Measurements from ENCODE around the gene PPFIA1.

PPFIA1 gene

DNA sequence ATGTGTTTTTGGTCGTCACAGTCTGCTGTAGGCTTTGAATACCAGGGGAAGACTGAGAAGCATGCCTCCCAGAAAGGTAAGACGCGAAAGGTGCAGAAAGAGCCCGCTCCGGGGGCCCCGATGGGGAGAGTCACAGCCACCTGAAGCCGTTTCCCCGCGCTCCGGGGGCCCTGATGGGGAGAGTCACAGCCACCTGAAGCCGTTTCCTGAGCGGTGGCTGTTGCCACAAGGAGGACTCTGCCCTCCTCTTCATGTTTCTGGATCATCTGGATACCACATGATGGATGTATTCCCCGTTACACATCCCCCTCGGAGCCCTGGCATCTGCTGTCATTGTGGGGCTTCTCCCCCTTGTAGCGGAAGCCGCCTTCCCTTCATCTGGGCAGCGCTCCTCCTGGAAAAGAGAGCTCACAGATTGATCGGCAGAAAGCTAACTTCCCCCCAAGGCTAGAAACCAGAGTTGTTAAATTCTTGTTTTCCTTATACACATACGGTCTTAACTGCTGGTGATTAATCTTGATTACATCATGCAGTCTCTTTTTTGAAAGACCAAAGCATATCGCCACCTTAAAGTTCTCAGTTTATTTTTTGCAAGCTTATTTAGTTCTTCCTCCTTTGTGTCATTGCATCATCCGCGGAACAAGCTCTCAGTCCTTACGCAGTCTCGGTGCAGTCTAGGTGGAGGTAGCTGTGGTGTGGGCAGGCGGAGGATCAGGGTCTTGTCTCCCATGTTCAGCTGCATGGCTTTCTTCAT, 145.3 kb downstream of the PPFIA1 start:
- peak; percentile 49 to 86 (median 69) for DNase-seq

DNA sequence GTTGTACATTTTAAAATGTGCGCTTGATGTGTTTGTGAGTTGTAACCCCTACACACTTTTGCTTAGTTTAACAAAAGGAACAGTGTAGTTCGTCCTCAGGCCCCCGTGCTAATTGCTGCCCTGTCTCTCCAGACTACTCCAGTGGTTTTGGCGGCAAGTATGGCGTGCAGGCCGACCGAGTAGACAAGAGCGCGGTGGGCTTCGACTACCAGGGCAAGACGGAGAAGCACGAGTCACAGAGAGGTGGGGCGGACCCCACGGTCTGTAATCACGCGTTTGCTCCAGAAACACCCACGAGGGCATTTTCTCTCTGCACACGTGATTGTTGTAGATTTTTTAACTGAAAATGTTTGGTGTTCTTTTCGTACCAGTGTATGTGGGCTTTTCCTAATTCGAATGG, 146.4 kb downstream of the PPFIA1 start:
- no peak for DNase-seq

DNA sequence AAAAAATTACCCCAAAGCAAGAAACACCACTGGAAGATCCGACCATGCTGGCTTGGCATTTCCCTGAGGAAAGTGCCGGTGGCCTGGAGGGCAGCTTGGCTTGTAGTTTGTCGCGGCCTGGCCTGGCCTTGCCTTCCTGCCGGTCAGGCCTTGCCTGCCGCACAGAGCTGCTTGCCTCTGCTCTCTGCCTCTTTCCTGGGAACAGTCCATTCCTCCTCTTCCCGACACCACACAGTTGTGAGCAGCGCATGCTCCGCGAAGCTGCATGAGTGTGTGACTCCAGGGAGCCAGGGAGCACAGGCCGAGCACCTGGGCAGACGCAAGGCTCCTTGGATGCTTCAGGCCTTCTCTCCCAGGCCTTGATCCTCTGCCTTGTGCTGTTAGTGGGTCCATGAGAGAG, 147.6 kb downstream of the PPFIA1 start:
- no peak for DNase-seq

DNA sequence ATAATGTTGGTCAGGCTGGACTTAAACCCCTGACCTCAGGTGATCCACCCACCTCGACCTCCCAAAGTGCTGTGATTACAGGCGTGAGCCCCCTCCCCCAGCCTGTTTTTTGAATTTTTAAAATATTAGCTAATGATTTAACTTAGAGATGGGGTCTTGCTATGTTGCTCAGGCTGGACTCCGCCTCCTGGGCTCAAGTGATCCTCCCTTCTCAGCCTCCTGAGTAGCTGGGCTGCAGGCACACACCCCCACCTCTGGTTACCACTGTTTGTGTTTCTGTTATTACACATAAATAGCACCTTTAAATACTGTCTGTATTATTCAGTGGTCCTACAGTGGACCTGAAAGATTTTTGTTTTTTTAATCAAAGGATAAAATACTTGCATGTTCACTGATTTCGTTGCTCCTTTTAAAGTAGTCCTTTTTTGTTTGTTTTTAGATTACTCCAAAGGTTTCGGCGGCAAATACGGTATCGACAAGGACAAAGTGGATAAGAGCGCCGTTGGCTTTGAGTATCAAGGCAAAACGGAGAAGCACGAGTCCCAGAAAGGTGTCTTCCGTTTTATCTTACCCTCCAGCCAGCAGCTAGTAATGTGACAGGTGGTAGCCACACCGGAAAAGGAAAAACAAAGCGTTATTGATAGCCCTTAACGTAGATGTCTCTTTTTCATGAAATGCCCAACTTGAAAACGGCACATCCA, 149.0 kb downstream of the PPFIA1 start:
- no peak for DNase-seq

DNA sequence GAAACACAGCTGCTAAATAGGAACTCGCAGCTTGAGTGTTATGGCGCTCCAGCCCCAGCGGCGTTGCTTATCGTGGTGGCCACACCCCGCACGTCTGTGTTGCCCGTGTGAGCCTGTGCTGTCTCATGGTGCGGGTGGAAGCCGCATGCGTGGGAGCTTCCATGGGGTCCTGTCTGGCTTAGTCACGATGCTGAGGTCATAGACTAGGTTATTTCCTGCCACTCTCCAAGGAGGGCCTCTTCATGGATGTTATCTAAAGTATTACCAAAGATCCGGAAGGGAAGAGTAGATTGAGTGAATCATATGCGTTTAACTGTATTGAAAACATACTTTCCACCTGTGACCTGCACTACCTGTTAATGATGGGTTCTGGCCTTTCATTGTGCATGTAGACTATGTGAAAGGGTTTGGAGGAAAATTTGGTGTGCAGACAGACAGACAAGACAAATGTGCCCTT, 149.5 kb downstream of the PPFIA1 start:
- no peak for DNase-seq

DNA sequence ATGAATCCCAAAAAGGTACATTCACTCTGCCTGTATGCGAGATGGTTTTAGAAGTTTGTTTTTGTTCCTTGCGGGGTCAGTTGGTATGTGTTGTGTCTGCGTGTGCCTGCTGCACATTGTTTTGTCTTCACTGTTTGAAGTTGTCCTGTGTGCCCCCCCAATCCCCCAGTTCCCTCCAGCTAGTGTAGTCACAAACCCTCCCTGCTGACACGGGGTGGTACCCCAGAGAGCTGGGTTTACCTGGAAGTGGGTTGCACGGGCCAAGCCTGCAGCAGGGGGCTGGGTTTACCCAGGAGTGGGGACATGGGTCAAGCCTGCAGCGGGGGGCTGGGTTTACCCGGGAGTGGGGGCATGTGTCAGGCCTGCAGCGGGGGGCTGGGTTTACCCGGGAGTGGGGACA, 150.0 kb downstream of the PPFIA1 start:
- no peak for DNase-seq

DNA sequence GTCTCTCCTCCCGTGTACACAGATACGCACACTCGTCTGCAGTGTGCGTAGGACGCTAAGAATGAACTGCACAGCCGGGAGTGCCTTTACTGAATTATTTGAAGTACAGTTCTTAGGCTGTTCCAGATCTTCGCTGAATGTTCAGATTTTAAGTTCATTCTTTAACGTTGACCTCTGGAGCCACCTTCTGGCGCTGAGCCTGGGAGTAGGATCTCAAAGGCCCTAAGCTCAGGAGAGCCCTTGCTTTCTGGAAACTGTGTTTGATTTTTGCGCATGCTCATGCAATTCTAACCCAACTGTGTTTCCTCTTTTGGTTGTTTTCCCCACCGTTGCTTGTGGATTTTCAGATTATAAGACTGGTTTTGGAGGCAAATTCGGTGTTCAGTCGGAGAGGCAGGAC, 150.6 kb downstream of the PPFIA1 start:
- DNase-seq: peak; percentile 41 to 65 (median 56)

DNA sequence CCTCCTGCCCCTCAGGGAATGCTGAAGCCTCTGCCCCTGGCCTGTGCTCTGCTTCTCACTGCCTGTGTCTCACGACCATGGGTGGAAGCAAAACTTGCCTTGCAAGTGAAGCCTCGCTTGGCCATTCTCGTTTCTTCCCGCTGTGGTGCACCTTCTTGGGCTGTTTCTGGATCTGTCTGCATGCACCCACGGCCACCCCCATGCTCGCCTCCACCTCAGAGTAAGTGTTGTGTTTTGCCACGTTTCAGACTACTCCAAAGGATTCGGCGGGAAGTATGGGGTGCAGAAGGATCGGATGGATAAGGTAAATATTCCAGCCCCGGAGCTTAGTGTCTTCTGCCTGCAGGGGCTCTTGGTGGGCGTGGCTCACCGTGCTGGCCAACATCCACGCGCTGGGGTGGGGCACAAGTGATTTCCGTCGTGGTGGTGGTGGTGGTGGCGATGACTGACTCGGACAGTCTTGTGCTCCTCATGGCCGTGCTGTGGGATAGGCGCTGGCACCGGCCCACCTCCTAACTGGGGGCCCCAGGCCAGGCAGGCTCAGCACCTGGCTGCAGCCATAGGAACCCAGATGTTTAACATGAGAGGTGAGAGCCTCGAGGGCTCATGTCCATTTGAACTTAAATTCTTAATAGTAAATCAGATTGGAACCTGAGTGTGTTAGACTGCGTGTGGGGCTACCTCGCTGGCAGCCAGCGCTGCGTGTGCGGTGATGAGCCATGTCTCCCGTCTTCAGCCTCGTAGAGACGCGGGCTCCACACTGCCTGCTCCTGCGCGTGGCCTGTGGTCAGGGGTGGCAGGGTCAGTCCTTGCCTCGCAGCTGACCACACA, 152.4 kb downstream of the PPFIA1 start:
- DNase-seq: no peak

DNA sequence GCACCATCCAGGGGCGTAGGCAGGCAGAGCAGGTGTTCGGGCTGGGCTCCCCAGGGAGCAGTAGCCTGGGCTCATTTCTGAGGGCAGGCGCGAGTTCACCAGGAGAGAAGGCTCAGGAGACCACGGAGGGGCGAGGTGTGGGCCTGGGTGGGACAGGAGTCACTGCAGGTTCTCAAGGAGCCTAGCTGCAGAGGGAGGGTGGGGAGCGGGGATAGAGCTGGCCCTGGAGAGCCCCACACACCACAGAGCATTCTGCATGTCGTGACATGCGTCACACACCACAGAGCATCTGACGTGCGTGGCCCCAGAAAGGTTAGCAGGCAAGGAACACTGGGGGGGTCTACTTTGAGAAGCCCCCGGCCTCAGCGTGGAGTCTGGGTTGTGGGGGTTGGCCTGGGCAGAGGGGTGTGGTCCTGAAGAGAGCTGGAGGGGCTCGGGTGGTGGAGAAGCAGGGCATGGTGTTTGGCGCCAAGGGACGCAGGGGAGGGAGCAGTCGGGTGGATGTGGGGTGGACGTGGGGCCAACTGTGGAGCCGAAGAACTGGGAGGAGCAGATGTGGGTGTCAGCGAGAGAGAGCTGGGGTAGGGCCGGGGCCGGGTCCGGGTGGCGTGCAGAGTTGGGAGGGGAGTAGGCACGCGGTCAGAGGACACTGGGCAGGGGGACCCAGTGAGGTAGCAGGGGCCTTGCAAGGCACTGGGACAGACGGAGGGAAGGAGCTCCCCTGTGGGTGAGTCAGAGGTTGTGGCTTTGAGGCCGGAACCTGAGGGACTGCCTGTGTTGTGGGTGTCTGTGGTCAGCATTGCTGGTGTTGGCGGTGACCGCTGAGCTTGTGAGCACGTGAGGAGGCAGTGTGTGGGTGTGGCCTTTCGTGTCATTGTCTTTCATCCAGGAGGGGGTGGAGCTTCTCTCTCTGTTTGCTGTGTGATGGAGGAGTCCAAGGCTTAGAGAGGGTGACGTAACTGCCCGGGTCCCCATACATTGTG, 153.3 kb downstream of the PPFIA1 start:
- peak; percentile 90 to 96 (median 94) for DNase-seq

DNA sequence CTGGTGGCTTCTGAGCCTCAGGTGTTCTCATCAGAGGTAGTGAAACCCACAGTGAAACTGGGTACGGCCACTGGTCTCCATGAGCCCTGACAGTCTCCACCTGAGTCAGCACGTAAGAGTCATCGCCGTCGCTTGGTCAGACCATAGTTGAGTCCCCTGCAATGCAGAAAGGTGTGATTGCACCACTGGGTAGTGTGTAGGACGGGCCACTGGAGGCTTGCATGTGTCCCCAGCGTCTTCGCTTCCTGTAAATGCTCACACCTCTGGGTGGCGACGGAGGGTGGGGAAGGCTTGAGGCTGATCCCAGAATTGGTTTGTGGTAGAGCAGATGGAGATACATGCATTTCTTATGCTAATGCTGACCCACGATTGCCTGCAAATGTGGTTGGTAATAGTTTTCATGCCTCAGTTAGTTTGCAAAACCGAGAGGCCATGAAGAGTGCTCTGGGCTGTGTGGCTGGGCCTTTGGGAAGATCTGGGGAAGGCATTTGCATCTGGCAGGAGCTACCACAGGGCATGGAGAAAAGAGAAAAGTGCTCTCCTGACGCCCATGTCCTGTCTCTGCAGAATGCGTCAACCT, 154.4 kb downstream of the PPFIA1 start:
- DNase-seq: no peak

DNA sequence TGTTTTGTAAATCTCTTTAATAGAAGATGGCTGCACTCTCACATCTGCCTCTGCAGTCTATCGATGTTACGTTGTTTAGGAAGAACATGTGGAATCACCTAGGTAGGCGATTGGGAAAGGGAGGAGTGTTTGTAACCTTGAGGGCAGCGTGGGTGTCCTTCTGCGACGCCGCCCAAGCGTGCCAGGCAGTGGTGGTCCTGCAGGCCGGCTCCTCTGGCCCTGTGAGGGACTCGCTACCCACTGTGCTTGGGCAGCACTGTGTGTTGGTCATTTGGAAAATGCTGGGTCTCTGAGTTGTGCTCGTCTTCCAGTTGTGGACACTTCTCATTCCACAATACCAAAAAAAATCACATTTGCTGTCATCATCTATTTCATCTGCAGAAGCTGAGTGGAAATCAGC, 156.9 kb downstream of the PPFIA1 start:
- DNase-seq: no peak

DNA sequence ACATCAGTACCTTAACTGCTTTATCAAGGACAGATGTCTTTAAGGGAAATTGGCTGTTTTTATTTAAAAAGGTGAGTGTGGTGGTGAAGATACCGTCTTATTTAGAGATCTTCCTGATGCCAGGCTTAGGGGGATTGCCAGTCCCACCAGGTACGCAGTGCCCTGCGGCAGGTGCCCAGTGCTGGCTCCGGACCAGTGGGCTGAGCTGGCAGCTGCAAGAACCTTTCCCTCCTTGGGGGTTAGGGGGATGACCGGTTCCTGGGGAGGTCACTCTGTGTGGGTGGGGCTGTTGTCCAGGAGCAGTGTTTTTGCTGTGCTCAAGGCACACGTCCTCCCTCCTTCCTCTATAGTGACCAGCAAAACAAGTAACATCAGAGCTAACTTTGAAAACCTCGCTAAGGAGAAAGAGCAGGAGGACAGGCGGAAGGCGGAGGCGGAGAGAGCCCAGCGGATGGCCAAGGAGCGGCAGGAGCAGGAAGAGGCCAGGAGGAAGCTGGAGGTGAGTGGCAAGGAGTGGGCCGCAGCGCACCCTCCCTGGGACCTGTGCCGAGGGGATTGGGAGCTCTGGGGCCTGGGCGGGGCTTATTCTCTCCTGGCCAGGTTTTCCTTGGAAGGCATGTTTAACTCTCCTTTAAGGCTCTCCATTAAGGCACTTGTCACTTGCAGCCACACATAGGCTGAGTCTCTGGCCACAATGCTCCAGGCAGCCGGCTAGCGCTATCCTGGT, 158.4 kb downstream of the PPFIA1 start:
- DNase-seq: no peak

DNA sequence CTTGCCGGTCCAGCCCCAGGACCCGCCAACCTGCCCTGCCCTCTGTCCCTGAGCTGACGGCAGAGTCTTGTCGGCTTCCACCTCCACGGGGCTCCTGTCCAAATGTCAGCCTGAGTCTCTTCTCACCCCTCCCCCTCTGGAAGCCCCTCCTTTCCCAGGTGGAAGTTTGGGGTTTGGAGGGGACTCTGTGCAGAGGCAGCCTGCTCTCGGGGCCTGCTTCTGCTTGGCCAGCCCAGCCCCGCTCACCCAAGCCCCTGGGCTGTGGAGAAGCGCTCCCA, 158.9 kb downstream of the PPFIA1 start:
- no peak for DNase-seq

DNA sequence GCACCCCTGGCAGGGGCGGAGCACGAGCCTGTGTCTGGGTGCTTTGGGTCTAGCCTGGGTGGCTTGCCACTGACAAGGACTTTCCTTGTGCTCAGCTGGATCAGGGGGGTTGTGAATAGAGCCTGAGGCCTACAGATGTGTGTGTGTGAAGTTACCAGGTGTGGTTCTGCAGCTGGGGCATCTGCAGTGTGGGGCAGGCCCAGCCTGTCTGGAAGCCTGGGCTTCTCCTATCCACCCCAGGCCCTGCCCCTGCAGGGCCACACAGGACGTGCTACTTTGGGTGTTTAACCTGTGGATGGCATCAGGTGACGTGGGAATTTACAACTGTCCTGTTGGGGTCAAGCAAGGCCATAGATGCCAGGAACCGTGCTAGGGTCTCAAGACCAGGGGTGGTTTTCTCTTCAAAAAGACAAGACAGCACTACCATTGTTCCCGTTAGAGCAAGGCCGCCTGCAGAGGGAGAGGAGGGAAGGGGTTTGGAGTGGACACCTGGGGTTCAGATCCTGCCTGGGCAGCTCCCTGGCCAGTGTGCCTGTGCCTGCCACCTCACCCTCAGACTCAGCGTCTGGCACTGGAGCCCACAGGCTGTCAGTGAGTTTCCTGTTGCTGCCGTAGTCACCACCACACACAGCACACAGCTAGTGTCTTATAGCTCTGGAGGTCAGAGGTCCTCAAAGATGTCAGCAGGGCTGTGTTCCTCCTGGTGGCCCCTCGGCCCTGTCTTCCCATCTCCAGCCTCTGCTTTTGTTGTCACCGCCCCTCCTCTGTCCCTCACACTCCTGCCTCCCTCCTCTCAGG, 159.4 kb downstream of the PPFIA1 start:
- DNase-seq: no peak

DNA sequence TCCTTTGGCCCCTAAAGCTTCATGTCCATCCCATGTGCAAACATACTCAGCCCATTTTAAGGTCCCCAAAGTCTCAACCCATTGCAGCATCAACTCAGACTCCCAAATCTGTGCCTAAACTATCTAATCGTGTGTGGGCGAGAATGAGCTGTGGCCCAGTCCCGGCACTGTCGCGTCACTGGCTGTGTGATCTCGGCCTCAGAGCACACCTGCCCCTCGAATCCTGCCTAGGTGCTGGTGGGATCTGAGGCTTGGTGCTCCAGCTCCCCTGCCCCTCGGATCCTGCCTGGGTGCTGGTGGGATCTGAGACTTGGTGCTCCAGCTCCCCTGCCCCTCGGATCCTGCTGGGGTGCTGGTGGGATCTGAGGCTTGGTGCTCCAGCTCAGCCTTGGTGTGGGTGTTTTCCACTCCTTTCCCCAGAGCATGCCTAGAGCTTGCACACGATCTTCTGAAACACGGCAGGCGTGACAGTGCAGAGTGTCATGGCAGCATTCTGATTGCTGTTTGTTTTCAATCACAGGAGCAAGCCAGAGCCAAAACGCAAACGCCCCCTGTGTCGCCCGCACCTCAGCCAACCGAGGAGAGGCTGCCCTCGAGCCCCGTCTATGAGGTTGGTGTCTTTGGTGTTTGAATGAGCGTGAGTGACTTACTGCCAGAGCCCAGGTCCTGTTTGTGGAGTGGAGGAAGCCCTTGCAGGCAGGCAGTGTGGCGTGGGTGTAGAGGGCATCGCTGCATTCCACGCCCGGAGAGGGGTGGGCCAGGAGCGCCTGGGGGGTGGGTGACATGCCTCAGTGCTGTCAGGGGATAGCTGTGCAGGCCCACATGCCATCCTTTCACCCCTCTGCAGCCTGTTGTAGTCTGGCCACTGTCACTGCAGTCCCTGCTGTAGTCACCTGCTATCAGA, 160.4 kb downstream of the PPFIA1 start:
- no peak for DNase-seq

DNA sequence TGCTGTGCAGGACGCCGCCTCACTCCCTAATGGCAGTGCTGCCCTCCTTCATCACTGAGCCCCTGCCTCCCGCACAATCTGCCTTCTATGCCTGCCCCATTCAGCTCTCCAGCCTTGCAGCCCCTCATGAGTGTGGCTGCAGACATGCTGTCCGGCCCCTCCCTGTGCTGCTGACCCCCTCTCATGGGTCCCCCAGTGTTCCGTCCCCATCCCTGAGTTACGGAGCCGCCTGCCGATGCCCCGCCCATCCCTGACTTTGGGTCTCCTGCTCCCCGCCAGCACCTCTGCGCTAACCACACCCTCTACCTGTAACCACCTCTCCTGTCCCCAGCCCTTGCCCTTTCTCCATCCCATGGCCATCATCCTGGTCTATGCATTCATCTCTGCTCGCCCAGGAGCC, 161.1 kb downstream of the PPFIA1 start:
- no peak for DNase-seq

DNA sequence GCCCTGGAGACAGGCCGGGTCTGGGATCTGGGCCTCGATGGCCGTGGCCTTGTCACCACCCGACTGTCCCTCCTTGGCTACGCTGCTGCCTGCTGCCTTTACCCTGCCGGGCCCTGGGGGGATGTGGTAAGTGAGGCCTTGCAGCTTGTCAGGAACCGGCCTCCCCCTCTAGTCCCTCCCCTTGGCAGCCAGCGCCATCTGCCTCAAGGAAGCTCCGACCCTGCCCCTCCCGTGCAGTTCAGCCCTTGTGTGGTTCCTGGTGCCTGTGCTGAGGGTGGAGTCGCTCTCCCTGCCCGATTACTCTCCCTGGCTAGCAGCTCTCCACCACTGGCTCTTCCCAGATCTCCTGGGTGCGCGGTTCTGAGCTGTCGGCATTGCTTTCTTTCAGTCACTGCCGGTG, 161.6 kb downstream of the PPFIA1 start:
- DNase-seq: no peak

DNA sequence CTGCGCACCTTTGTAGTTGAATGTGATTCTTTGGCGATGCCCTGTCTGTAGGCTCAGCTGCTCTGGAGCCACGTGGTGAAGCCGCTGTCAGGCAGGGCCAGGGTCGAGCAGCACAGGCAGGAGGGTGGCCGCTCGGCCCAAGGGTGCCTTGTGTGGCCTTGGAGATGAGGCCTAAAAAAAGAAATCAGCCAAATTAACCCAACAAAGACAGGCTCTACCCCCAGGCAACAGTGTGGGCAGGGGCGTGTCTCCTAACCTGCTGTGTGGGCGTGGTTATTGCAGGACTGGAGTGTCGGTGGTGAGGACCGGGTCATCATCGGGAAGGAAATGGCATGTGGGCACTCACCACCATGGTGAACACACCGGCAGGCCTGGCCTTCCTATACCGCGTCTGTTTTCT, 162.1 kb downstream of the PPFIA1 start:
- no peak for DNase-seq

DNA sequence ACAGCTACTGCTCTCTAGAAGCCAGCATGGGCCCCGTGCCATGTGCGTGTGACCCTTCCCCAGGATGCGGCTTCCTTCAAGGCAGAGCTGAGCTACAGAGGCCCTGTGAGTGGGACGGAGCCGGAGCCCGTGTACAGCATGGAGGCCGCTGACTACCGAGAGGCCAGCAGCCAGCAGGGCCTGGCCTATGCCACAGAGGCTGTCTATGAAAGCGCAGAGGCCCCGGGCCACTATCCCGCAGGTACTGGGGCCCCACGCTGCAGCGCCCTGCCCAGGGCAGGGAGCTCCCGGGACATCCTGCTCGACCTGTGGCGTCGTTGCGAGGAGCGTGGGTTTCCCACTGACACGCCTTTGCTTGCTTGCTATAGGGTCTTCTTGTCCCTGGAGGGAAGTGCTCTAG, 162.5 kb downstream of the PPFIA1 start:
- no peak for DNase-seq

All from suppressor macrophage (primary cell).